Right renal cortex interstitium (tissue), 3 donors: ENCODE results near the gene ABI3. TPM values are rescaled to one million over a fixed set of nuclear protein-coding genes. Genes with fewer than 3 reads are reported as not detected.

Experiments
- DNase-seq, 3 donors: peaks; one replicate each; pipeline ENCODE4 v3.0.0-alpha.2; 2013; ENCODE audit warnings: low read depth in 3 of 3, low spot score in 2 of 3
- polyA plus RNA-seq, 3 donors: library from polyadenylated mRNA; unstranded; fragments of 120-200 nt; gene quantifications; one replicate each; pipeline ENCODE4 v1.2.1, GENCODE V29; 2013; ENCODE audit not compliant: insufficient read length in 3 of 3

ABI3 gene
- polyA plus RNA-seq, 3 donors = 4.2 to 5.8 (median 4.7) TPM

DNA sequence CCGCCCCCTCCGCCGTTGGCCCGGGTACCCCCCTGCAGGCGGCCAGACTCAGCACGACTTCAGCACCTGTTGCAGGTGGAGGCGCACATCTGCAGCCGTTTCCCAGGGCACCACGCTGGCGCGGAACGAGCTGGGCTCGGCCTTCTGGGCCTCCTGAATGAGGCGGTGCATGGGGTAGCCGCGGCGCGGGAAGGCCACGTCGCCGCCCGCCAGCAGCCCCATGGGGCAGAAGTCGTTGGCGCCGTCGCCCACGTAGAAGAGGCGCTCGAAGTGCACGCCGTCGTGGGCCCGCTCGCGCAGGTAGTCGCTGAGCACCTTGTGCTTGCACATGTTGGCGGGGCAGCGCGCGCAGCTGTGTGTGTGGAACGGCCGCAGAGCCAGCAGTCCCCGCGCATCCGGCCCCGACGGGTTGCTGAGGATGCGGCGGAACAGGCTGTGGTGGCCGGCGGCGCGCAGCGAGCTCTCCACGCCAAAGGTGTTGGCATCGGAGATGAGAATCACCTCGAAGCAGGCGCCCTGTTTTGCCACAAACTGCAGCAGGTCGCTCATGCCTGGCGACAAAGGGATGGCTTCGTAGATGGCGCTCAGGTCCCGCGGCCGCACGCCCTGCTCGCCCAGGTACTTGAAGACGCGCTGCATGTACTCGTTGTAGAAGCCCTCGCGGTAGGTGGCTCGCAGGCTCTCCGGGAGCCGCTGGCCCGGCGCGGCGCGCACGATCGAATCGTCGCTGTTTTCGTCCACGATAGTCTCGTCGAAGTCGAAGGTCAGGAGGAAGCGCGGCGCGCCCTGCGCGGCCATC, 13.9 kb downstream of the ABI3 start:
- DNase-seq = no peak

DNA sequence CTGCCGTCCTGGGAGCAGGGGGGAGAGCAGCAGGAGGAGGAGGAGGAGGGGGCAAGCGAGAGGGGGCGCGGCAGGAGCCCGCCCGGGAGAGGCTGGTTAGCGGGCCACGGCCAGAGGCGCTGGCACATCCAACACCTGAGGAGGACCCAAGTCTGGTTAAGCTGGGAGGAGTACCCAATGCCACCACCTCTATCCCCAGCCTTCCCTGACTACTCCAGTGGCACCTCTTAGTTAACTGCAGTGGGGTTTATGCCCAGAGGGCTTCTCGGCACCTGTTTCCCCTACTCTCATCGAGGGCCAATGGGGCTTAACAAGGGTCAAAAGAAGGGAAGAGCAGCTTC, 14.5 kb downstream of the ABI3 start:
- DNase-seq = no peak

DNA sequence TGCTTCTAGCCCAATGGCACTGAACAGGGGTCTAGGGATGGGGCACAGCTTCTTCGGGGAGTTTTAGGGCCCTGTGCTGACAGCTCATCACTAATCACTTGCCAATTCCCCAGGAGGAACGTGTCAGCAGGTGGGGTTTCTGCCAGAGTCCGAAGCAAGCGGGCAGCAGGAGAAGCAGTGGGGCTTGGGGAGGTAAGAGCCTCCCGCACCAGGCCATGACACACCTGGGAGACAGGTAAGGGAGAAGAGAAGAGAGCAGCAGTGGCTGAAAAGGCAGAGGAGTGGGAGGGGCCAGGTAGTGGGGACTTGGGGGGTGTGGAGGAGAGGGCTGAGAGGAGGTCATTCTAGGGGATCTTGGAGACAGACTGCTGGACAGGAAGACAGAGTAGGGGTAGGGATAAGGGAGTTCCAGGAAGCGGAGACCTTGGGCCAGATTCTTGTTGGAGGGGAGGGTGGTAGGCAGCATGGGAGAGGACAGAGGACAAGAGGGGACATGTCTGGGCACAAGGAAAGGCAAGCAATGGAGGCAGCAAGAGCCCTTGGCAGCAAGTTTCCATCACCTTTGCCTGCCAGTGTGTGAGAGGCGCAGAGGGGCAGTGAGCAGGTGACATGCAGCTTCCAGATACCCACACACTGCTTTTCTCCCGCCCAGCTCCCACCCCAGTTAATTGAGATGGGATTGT, 15.2 kb downstream of the ABI3 start:
- DNase-seq = no peak

DNA sequence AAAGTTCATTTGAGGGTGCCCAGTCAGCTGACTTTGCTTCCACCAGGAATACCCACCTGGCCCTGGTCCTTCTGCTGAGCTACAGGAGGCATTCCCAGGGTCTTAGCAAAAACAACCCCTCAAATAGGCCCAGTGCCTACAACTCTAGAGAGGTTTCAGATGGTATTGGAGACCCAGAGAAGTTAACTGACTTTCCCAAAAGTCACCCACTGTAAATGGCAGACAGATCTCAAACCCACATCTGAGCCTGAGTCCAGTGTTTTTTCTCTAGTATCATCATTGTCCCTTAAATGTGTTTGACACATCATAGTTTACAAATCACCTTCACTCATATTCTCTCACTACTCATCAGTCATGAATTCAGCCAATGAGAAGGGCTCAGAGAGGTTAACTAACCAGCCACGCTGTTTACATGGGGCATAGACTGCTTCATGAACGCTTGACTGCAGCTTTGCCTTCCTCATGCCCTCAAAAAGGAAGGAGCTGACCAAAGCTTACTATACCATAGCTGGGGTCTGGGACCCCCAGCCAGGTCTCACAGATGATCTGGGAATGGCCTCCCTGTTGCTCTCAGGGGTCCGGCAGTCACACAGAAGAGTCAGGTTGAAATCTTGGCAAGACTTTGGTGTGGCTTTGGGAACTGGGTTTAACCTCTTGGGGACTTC, 16.4 kb downstream of the ABI3 start:
- no peak for DNase-seq

DNA sequence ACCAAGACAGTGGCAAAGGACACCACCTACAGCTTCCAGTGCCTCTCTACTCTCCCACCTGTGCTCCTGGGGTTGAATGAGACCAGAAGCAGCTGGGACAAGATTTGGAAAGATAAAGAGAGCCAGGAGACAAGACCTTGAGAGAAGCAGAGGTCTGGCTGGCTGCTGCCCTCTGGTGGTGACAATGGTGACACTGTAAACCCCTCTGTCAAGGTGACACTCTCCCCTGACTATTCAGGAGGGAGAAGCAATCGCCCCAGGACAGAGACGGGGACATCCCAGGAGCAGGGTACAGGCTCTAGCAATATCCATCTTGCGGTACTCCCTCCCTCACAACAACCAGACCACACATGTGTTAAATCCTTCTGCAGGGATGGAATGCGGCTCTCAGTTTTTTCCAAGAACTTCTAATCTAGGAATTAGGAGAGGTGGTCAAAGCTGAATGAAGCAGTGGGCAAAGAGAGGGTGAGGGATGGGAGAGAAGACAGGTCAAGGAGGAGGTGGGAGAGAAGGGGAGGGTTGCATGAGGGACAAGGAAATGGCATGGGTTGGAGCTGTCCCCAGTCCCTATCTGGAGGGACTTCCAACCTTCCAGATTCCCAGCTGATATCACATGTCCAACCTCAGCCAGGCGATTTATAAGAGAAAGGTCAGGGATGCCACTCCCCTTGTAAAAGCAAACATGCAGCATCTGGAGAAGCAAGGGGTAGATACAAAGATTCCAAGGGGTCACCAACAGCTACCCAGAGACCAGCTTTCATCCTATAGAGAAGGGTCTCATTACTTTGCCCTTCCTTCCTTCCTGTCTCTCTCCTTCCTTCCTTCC, 17.1 kb downstream of the ABI3 start:
- DNase-seq = peak in 2 of 3 donors; percentile 42 to 59

DNA sequence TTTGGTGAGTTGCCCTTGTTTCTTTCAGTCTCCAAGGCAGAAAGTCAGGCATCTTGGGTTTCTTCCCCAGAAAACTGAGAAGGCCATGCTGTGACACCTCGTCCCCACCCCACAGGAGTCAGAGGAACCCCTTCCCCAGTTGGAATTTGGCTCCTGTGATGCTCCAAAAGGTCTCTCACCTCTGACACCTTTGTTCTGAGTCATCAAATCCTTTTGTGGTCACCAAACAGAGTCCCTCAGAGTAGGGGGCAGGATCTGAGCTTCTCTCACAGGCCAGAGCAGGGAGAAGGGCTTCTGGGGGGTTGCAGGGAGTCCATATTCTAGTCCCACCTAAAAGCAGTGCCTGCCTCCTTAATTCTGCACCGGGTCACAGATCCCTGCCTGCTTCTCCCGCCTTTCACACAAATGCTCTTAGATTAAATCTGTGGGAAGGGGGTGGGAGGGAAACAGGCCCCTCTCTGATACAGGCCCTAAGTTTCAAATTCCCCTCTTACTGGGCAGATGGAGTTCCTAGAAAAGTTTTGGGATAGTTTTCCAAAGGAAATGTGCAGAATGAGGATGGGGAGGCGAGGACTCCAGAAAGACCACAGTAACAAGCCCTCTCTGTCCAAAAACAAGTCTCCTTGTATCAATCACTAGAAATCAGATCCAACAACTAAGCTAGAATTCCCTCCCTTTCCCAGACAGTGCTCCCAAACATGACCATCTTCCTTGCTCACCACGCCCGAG, 18.7 kb downstream of the ABI3 start:
- DNase-seq = no peak

DNA sequence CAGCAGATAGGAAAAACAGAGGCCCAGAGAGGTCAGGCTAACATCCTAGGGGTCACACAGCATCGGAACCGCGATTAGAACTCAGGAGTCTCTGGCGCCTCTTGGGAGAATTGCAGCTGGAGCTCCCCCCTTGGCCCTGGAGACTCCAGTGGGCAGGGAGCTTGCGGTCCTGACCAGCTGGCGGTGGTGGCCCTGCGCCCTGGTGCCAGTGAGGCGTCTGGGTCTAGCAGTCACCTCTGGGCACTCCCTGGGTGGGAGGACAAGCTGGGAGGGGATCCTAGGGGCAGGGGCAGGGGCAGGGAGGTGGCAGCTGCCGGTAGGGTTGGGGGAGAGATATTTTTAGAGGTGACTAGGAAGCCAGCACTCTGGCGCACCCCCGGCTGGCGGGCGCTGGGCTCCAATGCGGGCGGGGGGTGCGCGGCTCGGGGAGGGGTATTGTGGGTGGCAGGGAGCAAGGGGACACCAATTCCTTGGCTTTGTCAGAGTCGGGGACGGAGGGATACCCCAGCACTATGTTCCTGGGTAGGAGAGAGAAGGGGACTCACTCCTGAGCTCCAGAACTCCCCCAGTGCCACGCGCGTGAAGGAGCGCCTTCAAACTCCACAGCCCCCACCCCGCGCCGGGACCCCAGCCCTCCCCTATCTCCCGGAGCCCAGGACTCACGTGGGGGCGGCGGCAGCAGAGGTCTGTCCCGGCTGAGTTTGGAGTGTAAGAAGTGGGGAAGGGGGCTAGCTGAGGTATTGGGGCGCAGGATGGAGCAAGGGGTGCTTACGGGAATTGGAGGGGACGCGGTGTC, 19.5 kb downstream of the ABI3 start:
- no peak for DNase-seq

DNA sequence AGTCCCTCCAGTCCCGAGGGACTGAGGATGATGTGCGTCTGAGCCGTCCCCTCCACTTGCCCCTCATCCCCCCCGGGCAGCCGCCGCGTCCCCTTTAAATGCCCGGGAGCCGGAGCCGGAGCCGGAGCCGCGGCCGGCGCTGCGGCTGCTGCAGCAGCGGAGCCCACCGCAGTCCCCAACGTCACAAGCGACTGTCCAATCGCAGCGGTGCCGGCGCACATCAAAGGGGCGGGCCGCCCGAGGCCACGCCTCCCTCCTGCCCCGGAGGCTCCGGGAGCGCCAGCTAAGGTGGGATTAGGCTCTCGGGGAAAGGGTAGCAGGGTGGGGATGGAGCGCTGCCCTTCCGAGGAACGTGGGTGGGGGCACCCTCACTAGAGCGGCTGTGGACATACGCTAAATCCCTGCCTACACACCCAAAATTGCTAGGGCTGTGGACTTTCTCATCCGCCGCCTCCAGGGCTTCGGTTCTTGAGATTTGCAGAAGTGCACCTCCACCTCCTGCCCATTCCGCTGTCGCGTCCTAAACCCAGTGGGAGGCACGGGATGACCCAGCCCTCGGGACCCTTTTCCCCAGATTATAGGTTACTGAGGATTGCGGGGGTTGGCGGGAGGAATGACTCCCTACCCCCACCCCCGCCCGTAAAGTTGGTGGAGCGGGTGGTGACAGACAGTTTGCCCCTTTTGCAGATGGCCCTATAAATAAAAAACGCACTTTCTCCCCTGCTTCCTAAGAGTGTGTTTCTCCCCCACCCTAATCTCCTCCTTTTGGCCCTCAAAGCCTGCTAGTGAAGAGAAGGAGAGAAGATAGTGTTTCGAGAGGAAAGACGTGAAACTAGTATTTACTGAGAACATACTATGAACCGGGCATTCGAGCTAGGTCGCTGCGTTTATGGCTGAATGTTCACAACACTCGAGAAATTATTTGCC, 20.4 kb downstream of the ABI3 start, which contains the start of gene PHOSPHO1:
PHOSPHO1 (minus strand) TSS at position 152 of the 927 bp plus-strand sequence. CDS start 4,096 bp downstream, outside the sequence.
- peak; percentile 64 to 71 (median 68) for DNase-seq

DNA sequence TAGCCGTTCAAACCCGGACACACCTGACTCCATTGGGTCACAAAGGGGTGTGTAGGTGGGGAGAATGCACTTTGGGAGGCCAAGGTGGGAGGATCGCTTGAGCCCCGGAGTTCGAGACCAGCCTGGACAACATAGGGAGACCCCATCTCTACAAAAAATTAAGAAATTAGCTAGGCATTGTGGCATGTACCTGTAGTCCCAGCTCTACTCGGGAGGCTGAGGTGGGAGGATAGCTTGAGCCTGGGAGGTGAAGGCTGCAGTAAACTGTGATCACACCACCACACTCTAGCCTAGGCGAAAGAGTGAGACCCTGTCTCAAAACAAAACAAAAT, 21.0 kb downstream of the ABI3 start:
- no peak for DNase-seq

DNA sequence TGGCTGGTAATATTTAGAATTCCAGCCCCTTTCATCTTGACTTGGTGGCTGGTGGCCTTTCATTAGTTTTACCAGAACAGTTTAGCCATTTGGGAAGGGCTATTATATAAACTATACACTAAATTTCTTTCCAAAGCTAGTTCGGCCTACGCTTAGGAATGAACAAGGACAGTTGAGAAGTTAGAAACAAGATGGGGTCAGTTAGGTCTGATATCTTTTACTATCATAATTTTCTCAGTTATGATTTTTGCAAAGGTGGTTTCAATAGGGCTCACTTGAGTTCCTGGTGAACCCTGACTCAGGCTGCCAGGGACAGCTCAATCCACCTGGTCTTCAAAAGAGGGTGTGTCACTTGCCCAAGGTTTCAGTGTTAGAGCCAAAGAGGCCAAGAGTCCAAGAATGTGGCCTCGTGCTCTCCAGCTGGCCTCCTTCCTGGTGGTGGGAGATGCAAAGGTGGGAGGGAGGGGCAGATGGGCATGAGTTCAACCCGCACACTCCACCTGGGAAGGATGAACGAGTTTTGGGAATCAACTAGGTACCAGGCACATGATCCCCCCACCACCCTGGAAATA, 24.1 kb downstream of the ABI3 start:
- DNase-seq = no peak

DNA sequence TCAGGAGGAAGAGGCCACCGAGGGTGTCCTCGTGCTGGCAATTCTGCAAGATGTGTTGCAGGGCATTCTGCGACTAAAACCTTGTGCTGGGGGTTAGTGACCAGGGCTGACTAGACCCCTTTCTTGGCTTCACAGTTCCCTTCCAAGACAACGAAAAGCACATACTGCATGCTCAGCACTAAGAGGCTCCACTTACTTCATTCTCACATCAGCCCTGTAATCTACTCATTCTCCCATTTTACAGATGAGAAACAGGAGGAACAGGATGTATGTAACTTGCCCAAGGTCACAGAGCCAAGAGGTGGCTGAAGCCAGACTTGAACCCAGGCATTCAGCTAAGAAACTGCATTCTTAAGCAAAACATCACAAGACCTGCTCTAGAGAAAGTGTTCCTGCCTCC, 25.4 kb downstream of the ABI3 start:
- DNase-seq = no peak

DNA sequence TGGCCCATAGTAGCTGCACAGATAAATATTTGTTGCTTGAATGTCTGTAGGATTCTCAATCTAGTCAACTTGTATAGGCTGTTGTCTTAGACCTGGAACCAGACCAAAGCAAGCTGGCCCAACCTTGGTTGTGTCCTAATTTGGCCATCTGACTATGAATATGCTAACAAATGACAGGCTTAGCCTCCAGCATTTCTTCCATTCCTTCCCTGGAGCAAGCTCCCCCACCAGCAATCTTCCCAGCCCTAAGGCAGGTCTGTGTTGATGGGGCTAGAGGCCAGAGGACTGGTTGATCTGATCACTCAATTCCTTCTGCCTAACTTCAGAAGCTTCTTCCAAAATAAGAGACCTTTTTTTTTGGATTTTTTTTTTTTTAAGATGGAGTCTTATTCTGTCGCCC, 29.5 kb downstream of the ABI3 start:
- no peak for DNase-seq

DNA sequence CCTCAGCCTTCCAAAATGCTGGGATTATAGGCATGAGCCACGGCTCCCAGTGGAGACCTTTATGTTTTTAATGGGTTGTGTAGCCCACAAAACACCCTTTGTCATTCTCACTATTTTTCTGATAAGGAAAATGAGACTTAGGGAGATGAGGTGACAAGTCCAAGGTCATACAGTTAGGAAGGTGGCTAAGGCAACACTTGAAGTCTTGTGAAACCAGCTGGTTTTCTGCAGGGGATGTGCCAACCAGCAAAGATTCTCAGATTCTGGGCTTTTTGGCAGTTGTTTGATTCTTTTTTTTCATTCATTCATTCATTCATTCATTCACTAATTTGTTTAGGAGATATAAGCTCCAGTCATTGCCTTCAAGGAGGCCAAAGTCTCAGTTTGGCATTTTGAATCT, 30.1 kb downstream of the ABI3 start:
- no peak for DNase-seq

DNA sequence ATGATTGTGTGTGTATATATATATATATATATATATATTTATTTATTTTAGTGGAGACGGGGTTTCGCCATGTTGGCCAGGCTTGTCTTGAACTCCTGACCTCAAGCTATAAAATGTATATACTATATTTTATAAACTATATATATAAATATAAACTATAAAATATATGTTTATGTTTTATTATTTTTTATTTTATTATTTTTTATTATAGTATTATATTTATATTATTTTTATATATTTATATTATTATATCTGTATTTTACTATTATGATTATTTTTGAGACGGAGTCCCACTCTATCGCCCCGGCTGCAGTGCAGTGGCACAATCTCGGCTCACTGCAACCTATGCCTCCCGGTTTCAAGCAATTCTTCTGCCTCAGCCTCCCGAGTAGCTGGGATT, 30.5 kb downstream of the ABI3 start:
- no peak for DNase-seq

DNA sequence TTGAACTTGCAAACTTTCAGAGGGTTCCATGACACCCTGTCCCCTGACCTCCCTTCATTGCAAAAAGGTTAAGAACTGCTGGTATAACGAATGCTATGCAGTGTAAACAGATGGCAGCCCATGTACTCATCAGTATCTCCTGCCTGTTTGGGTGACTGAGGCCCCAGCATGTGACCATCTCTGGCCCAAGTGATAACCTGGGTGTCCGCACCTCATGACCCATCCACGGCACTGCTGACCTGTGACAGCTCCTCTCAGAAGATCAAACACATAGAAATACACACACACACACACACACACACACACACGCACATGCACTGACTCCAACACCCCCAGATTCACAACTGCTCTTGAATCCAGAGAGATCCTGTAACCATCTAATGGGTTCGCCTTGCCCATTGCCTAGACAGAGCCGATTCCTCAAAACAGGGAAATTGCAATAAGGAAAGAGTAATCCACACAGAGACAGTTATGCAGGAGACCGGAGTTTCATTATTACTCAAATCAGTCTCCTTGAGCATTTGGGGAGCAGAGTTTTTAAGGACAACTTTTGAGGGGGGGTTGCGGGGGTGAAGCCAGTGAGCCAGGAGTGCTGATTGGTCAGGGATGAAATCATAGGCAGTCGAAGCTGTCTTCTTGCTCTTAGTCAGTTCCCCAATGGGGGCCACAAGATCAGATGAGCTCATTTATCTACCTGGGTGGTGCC, 31.3 kb downstream of the ABI3 start:
- DNase-seq = no peak

DNA sequence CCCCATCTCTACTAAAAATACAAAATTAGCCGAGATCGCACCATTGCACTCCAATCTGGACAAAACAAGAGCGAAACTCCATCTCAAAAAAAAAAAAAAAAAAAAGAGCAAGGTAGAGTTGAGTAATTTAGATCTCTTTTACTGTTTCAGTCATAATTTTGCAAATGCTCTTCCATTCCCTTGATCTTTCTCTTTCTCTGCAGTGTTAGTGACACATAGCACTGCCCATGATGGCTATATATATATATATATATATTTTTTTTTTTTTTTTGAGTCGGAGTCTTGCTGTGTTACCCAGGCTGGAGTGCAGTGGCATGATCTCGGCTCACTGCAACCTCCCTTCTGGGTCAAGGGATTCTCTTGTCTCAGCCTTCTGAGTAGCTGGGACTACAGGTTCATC, 32.3 kb downstream of the ABI3 start:
- no peak for DNase-seq

DNA sequence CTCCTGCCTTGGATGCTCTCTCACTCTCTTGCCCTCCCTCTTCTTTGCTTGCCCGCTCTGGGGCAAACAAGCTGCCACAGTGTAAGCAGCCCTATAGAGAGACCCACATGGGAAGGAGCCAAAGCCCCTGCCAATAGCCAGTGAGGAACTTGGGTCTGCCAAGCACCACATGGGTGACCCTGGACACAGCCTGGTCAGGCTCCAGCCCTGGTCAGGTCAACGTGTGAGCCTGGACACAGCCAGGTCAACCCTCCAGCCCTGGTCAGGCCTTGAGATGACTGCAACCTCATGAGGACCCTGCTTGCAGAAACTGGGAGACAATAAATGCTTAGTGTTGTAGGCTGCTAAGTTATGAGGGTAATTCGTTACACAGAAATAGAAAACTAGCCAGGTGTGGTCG, 34.3 kb downstream of the ABI3 start:
- no peak for DNase-seq

DNA sequence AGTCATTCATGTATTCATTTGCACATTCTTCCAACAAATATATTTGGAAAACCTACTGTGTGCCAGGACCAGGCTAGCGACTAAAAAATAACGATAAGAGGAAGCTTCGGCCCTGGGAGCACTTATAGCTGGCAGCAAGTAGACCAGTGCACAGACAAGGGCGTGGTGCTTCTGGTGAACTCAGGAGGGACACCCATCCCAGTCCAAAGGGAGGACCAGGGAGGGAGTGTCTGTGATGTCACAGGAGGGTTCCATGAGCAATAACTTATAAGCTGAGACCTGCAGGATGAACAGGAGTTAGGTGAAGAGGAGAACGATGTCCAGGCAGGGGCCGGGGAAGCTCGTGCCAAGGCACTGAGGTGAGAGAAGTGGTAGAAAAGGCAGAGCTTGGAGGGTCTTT, 37.4 kb downstream of the ABI3 start:
- no peak for DNase-seq
